WTC11 (cell line): ENCODE measurements around the gene SULF2.

Experiments
- ATF1 ChIP-seq: sonication (generic); formaldehyde crosslinking; IDR thresholded peaks from 2 replicates; pipeline ENCODE4 v1.8.1; 2023; ENCODE audit warnings: mild to moderate bottlenecking, moderate library complexity, missing genetic modification reagents
- ATF2 ChIP-seq: sonication (generic); formaldehyde crosslinking; IDR thresholded peaks from 2 replicates; pipeline ENCODE4 v1.8.1; 2022; ENCODE audit warnings: low read depth, missing genetic modification reagents, borderline replicate concordance
- CREB1 ChIP-seq: sonication (generic); formaldehyde crosslinking; IDR thresholded peaks from 2 replicates; pipeline ENCODE4 v1.8.0; 2023; ENCODE audit warnings: mild to moderate bottlenecking, missing genetic modification reagents
- ETV6 ChIP-seq: sonication (generic); formaldehyde crosslinking; IDR thresholded peaks from 2 replicates; pipeline ENCODE4 v1.8.1; 2022; ENCODE audit warnings: mild to moderate bottlenecking, missing genetic modification reagents
- NFYB ChIP-seq: sonication (generic); formaldehyde crosslinking; conservative IDR thresholded peaks from 2 replicates; pipeline ENCODE4 v1.8.0; 2022; ENCODE audit warnings: low read depth, missing genetic modification reagents
- NR1H2 ChIP-seq: sonication (generic); formaldehyde crosslinking; IDR thresholded peaks from 2 replicates; pipeline ENCODE4 v1.9.0; 2021; ENCODE audit warnings: mild to moderate bottlenecking, moderate library complexity, missing genetic modification reagents
- NR2C2 ChIP-seq: sonication (generic); formaldehyde crosslinking; IDR thresholded peaks from 2 replicates; pipeline ENCODE4 v1.8.0; 2022; ENCODE audit warnings: mild to moderate bottlenecking, missing genetic modification reagents
- RELA ChIP-seq: sonication (generic); formaldehyde crosslinking; IDR thresholded peaks from 2 replicates; pipeline ENCODE4 v1.8.1; 2022; ENCODE audit warnings: missing genetic modification reagents, mild to moderate bottlenecking, borderline replicate concordance
- TF ChIP-seq, protein P1 (sequence below): fragments of 200-600 bp; IDR thresholded peaks from 2 replicates; pipeline ENCODE4 v1.8.0; 2022; ENCODE audit warnings: antibody characterized with exemption
- TF ChIP-seq, protein P2 (sequence below): sonication (generic); formaldehyde crosslinking; IDR thresholded peaks from 2 replicates; pipeline ENCODE4 v1.8.1; 2023; ENCODE audit warnings: mild to moderate bottlenecking, missing genetic modification reagents
- TF ChIP-seq, protein P3 (sequence below): sonication (generic); formaldehyde crosslinking; IDR thresholded peaks from 2 replicates; pipeline ENCODE4 v1.8.0; 2022; ENCODE audit warnings: mild to moderate bottlenecking, missing genetic modification reagents
- TF ChIP-seq, protein P4 (sequence below): sonication (generic); formaldehyde crosslinking; IDR thresholded peaks from 2 replicates; pipeline ENCODE4 v1.8.1; 2022; ENCODE audit warnings: missing genetic modification reagents, borderline replicate concordance
- TF ChIP-seq, protein P5 (sequence below): sonication (generic); formaldehyde crosslinking; IDR thresholded peaks from 2 replicates; pipeline ENCODE4 v1.8.0; 2023; ENCODE audit warnings: missing genetic modification reagents

DNA sequence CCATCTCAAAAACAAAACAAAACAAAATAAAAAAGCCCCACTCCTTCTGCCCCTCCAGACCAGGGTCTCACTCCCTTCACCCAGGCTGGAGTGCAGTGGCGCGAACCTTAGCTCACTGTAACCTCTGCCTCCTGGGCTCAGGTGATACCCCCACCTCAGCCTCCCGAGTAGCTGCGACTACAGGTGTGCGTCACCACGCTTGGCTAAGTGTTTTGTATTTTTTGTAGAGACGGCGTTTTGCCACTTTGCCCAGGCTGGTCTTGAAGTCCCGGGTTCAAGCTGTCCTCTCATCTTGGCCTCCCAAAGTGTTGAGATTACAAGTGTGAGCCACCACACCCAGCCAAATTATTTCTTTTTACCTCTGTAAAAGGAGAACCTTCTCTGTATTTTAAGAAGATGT is 173.5 kb downstream of the SULF2 start:
- TF ChIP-seq ATF2 (CRISPR knock-in tag) (no peak), CREB1 (no peak), ATF1 (CRISPR knock-in tag) (no peak), ETV6 (CRISPR knock-in tag) (no peak), NR2C2 (CRISPR knock-in tag) (no peak), RELA (CRISPR knock-in tag) (no peak), NR1H2 (CRISPR knock-in tag) (no peak), NFYB (no peak)
- TF ChIP-seq, protein P1, sequence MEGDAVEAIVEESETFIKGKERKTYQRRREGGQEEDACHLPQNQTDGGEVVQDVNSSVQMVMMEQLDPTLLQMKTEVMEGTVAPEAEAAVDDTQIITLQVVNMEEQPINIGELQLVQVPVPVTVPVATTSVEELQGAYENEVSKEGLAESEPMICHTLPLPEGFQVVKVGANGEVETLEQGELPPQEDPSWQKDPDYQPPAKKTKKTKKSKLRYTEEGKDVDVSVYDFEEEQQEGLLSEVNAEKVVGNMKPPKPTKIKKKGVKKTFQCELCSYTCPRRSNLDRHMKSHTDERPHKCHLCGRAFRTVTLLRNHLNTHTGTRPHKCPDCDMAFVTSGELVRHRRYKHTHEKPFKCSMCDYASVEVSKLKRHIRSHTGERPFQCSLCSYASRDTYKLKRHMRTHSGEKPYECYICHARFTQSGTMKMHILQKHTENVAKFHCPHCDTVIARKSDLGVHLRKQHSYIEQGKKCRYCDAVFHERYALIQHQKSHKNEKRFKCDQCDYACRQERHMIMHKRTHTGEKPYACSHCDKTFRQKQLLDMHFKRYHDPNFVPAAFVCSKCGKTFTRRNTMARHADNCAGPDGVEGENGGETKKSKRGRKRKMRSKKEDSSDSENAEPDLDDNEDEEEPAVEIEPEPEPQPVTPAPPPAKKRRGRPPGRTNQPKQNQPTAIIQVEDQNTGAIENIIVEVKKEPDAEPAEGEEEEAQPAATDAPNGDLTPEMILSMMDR, result no peak
- TF ChIP-seq, protein P2, sequence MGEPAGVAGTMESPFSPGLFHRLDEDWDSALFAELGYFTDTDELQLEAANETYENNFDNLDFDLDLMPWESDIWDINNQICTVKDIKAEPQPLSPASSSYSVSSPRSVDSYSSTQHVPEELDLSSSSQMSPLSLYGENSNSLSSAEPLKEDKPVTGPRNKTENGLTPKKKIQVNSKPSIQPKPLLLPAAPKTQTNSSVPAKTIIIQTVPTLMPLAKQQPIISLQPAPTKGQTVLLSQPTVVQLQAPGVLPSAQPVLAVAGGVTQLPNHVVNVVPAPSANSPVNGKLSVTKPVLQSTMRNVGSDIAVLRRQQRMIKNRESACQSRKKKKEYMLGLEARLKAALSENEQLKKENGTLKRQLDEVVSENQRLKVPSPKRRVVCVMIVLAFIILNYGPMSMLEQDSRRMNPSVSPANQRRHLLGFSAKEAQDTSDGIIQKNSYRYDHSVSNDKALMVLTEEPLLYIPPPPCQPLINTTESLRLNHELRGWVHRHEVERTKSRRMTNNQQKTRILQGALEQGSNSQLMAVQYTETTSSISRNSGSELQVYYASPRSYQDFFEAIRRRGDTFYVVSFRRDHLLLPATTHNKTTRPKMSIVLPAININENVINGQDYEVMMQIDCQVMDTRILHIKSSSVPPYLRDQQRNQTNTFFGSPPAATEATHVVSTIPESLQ (CRISPR knock-in tag), result no peak
- TF ChIP-seq, protein P3, sequence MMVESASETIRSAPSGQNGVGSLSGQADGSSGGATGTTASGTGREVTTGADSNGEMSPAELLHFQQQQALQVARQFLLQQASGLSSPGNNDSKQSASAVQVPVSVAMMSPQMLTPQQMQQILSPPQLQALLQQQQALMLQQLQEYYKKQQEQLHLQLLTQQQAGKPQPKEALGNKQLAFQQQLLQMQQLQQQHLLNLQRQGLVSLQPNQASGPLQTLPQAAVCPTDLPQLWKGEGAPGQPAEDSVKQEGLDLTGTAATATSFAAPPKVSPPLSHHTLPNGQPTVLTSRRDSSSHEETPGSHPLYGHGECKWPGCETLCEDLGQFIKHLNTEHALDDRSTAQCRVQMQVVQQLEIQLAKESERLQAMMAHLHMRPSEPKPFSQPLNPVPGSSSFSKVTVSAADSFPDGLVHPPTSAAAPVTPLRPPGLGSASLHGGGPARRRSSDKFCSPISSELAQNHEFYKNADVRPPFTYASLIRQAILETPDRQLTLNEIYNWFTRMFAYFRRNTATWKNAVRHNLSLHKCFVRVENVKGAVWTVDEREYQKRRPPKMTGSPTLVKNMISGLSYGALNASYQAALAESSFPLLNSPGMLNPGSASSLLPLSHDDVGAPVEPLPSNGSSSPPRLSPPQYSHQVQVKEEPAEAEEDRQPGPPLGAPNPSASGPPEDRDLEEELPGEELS (CRISPR knock-in tag), result no peak
- TF ChIP-seq, protein P4, sequence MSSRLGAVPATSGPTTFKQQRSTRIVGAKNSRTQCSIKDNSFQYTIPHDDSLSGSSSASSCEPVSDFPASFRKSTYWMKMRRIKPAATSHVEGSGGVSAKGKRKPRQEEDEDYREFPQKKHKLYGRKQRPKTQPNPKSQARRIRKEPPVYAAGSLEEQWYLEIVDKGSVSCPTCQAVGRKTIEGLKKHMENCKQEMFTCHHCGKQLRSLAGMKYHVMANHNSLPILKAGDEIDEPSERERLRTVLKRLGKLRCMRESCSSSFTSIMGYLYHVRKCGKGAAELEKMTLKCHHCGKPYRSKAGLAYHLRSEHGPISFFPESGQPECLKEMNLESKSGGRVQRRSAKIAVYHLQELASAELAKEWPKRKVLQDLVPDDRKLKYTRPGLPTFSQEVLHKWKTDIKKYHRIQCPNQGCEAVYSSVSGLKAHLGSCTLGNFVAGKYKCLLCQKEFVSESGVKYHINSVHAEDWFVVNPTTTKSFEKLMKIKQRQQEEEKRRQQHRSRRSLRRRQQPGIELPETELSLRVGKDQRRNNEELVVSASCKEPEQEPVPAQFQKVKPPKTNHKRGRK (CRISPR knock-in tag), result no peak
- TF ChIP-seq, protein P5, sequence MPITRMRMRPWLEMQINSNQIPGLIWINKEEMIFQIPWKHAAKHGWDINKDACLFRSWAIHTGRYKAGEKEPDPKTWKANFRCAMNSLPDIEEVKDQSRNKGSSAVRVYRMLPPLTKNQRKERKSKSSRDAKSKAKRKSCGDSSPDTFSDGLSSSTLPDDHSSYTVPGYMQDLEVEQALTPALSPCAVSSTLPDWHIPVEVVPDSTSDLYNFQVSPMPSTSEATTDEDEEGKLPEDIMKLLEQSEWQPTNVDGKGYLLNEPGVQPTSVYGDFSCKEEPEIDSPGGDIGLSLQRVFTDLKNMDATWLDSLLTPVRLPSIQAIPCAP, result no peak
